Hepatocyte (in vitro differentiated cells): ENCODE measurements around the gene PCYT1B.

Experiments used
- EZH2 ChIP-seq: fragments of 200-600 bp; sonication (generic); IDR thresholded peaks from 2 replicates; pipeline ENCODE4 v1.6.1; 2016; ENCODE audit warnings: antibody characterized with exemption, mild to moderate bottlenecking, borderline replicate concordance
- EZH2phosphoT487 ChIP-seq: fragments of 200-600 bp; sonication (generic); IDR thresholded peaks from one replicate; pipeline ENCODE4 v1.6.1; 2018; ENCODE audit warnings: antibody characterized with exemption, mild to moderate bottlenecking, low read depth, moderate library complexity; ENCODE audit not compliant: unreplicated experiment, severe bottlenecking
- TF ChIP-seq, protein P1 (sequence below): fragments of 200-600 bp; sonication (generic); IDR thresholded peaks from 2 replicates; pipeline ENCODE4 v1.5.1; 2016; ENCODE audit warnings: antibody characterized with exemption, mild to moderate bottlenecking; ENCODE audit not compliant: poor library complexity

GRCh38 chrX:24536551-24536950 is 110.6 kb downstream of the PCYT1B start:
- TF ChIP-seq, protein P1, sequence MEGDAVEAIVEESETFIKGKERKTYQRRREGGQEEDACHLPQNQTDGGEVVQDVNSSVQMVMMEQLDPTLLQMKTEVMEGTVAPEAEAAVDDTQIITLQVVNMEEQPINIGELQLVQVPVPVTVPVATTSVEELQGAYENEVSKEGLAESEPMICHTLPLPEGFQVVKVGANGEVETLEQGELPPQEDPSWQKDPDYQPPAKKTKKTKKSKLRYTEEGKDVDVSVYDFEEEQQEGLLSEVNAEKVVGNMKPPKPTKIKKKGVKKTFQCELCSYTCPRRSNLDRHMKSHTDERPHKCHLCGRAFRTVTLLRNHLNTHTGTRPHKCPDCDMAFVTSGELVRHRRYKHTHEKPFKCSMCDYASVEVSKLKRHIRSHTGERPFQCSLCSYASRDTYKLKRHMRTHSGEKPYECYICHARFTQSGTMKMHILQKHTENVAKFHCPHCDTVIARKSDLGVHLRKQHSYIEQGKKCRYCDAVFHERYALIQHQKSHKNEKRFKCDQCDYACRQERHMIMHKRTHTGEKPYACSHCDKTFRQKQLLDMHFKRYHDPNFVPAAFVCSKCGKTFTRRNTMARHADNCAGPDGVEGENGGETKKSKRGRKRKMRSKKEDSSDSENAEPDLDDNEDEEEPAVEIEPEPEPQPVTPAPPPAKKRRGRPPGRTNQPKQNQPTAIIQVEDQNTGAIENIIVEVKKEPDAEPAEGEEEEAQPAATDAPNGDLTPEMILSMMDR = no peak
- TF ChIP-seq EZH2phosphoT487 = no peak
- no peak for TF ChIP-seq EZH2
